Eye (tissue), 1 donor: Measurements from ENCODE around the gene ATOH8.

Source experiments
- DNase-seq: peaks from one replicate; pipeline ENCODE4 v3.0.0-alpha.2; 2015

ATOH8 gene

GRCh38 chr2:85834466-85834865 is 80.7 kb downstream of the ATOH8 start:
- DNase-seq = no peak
